GM10847 (cell line): ENCODE measurements around the gene GLIS1.

Experiments used
- POLR2A ChIP-seq: IDR thresholded peaks from 2 replicates; pipeline ENCODE4 v1.6.1; 2011; ENCODE audit not compliant: insufficient read length; ENCODE audit errors: extremely low read depth

GLIS1 gene

DNA sequence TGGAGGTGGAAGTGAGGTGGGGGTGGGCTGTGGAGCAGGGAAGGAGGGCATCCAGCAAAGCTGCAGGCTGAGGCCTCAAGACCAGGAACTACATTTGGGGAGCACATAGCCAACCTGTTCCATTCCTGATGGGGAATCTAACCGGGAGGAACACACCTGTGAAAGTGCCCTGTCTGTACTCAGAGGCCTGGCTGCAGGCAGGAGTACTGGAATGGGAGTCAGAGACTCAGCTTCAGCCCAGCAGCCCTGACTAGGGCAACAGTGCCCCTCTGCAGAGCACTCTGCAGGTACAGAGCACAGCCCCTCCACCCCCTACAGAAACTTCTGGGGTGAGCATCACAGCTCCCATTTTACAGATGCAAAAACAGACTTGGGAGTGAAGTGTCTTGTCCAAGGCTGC is 153.4 kb downstream of the GLIS1 start:
- TF ChIP-seq POLR2A: no peak

DNA sequence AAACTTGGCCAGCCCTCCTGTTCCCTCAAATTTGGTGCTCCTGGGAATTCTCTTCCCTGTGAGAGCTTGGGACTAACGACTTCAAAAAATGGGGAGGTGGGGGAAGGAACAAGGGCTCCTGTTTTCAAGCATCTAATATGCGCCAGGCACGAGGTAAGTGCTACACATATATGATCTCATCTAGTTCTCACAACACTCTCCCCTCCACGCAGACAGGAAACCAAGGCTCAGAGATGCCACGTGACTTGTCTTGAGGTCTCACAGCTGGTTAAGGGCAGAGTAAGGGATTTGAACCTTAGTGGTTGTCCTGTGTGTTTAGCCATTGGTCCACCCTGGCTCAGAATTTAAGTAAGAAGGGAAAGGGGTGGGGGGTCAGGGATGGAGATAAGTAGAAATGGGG is 153.8 kb downstream of the GLIS1 start:
- no peak for TF ChIP-seq POLR2A

DNA sequence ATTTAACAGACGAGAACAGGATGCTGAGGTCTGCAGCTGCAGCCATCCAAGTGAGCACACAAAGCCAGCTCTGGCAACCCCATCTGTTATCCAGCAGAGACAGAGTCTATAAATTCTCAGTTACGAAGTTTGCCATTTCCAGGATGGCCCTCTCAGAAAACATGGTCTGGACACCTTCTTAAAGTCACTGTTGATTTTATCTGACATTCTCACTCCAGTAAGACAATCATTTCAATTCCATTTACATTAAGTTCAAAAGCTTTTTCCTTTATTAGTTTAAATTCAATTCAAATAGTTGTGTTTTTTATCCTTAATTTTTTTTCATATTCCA is 154.2 kb downstream of the GLIS1 start:
- no peak for TF ChIP-seq POLR2A

DNA sequence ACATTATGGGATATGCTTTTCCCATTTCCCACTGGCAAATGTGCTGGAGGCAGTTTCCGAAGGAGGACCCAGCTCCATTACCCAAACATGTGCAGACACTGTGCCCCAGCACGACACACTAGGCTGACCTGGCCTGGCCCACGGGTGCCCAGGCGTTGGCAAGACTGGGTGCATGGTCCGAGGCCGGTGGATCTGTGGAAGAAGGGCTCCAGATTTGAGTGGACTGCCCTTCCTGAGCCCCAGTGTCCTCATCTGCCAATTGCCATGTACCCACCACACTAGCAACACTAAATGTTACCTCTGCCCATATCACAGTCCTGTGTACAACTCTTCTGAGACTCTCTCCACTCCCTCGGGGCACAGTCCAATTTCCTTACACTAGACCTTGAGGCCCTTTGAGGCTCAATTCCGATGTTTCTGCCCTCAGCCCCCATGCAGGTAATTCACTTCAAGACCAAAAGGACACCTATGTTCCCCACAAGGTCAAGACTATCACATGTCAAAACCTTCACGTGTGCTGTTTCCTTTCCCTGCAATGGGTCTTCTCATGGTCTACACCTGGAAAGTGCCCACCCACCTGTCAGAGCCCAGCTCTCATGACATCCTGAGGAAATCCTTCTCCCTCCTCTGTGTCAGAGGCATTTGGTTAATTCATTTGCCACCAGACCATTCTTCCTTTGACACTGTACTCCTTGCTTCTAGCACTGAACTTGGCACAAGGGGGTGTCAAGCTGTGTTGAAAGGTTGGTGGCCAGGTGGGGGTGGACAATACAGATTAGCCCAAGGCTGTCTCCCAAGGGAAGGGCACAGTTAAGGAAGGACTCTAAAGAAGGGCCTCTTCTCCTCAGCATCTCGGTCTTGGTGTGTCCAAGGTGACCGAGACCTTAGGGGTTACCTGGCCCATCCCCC is 154.8 kb downstream of the GLIS1 start:
- no peak for TF ChIP-seq POLR2A

DNA sequence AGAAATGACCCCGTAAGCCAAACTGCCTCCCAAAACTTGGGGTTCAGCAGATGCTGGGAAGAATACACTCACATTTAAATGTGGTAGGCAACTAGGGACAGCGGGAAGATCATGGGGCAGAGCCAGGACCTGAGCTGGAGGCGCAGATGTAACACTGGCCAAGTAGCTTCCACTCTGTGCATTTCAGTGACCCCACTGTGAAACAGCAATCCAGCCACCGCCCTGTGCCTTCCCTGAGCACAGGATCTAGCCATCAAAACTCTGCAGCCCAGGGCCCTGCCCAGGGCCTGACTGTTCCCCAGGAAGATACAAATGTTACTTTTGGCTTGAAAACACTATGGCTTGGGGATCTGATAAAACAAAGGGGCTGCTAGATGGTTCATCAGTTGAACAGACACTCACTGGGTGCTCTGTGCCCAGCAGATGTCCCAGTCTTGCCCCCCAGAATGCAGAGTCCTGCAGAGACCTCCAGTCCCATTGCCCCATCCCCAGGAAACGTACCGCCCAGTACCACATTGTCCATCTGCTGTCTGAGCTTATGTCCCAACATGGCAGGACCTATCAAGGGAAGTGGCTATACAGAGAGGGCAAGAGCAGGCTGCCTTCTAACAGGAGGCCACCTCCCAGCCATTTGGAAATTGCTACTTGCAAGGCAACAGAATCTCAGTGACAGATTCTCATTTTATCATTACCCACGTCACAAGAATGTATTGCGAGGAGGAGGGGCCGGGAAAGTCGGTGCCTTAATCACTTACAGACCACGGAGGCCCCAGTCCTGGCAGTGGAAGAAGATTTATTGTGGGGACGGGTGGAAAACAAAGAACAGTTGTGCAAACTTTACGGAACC is 155.7 kb downstream of the GLIS1 start:
- TF ChIP-seq POLR2A: no peak

DNA sequence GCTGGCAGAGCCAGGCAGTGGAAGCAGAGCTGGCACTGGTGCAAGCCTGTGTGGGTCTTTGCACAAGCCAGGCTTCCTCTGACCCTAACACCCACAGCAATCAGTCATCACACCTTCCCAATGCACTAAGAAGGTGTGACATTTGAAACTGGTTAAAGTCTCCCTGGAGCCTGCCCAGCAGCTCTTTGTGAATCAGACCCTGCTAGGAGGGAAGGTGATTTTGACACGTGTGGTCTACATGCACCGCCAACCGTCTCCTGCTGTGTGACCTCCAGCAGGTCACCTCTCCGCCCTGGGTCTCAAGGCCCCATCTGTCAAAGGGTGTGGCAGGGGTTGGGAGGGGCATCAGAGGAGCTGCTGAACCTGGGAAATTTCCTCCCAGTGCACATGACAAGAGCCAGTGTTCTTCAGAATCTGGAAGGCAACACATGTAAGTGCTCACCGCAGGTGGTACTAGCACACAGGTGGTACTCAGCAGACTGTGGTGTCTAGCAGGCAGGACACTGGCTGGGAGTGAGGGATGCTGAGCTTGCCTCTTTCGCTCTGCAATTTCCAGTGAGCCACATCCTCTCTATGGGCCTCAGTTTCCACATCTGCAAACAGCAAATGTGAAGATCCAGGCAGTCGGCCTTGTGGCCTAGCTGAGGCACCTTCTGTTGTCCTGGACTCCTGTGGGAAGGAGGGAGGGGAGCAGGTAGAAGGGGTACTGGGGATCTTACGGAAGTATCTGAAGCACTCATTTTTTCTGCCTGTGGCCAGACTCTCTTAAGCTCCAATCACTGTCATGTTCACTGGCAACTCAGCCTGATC is 156.5 kb downstream of the GLIS1 start:
- TF ChIP-seq POLR2A: no peak

DNA sequence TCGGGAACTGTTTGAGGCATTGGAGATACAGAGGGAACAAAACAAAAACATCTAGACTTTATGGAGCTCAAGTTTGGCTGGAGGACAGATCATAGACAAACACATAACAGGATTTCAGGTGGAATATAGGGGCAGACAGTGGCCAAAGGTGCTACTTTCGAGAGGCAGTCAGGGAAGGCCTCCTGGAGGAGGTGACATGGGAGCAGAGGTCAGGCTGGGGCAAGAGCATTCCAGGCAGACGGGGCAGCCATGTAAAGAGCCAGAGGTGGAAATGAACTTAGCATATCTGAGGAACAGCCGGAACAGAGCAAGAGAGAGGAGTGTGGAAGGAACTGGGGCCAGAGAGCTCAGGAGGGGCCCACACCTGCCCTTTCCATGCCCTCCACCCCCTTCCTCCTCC is 157.5 kb downstream of the GLIS1 start:
- TF ChIP-seq POLR2A: no peak

DNA sequence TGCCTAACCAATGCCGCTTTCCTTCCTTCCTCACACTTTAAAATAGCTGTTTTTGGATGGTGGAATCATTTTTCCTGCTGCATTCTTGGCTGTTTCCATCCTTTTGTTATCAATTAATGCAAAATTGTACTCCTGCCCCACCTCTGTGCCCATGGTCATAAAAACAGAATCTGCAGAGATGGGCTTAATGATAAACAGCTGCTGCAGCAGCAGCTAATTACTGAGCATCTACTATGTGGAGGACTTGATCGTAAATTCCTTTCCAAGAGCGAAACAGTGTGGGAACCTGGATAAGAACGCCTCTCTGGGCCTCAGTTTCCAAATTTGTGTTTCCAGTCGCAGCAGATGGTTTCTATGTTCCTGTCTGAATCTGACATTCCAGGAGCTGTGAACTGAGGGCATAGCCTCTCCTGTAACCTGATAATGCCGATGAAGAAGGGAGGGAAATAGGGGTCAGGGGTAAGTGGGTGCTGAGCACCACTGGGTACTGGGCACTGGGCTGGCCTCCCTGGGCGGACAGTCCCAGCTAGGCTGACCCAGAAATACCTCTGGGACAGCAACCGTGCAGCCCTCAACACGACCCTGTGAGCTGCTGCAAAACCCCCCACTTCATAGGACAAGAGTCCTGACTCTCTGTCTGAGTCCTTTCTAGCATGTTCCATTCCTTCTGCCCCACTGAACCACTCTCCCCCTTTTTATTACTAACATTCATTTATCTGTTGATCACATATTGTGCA is 158.1 kb downstream of the GLIS1 start:
- no peak for TF ChIP-seq POLR2A

DNA sequence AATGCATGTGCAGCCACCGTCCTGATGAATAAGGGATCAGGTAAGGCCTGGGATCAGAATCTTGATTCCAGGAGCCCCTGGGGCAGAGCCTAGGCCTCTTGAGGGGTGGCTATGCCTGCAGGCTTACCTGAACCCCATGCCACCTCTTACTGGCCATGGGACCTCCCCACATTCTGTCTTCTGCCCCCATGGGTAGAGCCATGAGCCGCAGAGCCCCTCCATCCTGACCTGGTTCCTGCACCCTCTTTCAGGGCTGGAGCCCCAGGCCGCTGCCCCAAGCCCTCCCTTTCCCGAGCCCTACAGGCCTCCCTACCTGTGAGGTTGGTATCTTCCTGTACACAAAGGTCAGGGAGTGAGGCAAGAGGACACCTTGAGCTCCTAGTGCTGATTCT is 159.0 kb downstream of the GLIS1 start:
- TF ChIP-seq POLR2A: no peak

DNA sequence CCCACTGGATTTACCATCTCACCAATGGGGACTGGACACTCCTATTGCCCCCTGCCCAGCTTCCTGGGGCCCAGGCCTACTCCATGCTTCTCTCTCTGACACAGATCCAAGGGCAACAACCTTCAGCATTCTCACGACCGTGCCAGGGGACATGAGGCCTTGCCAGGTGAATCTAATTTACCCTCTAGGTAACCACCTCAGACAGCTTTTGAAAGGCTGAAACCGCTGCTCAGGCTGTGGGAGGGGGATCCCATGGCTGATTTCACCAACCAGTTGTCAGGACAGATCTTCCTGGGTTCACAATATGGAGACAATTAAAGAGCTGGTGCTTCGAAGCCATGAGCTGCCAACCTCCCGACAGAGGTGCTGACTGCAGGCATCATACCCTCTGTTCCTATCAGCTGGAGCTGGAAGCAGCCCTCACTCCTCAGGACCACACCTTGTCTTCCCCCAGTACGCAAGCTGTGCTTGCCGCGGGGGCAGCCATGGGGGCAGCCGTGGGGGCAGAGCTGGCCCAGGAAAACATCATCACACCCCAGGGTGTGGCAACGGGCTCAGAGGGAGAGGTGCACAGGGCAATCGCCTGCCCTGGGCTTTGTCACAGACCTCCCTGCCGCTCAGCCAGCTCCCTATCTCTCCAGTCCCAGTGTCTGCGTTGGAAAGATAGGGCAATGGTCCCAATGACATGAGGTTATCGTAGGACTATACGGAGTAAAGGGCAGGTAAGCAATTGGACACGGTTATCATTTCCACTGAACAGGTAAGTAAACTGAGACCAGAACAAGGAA is 159.5 kb downstream of the GLIS1 start:
- TF ChIP-seq POLR2A: no peak

DNA sequence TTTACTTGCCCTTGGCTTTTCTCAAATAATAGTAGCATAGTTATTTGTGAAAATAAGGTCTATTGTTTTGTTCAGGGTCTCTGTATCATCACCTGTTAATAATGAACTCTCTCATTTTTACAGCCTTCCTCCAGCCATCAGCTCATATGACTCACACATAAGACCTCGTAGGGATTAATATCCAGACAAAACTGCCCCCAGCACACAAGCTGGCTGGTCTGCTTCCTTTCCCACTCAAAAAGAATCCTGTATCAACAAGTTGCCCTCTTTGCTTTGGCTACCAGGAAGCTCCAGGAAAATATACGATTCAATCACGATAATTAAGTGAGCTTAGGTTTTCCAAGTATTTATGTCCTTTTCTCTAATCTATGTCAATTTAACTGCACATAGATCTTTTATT is 160.6 kb downstream of the GLIS1 start:
- TF ChIP-seq POLR2A: no peak

DNA sequence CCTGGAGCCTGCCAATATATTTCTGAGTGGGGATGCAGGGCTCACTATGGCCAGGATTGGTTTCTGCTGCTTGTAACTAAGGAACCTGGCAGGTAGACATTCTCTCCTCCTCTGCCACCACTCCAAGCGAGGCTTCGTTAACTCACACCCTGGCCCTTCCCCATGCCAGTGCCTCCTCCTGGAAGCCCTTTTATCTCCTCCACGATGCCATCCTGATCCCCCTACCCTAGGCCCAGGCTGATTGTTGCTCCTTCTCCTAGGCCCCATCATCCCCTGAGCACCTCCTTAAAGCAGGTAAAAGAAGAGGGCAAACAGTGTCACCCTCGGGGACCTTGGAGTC is 161.2 kb downstream of the GLIS1 start:
- no peak for TF ChIP-seq POLR2A

DNA sequence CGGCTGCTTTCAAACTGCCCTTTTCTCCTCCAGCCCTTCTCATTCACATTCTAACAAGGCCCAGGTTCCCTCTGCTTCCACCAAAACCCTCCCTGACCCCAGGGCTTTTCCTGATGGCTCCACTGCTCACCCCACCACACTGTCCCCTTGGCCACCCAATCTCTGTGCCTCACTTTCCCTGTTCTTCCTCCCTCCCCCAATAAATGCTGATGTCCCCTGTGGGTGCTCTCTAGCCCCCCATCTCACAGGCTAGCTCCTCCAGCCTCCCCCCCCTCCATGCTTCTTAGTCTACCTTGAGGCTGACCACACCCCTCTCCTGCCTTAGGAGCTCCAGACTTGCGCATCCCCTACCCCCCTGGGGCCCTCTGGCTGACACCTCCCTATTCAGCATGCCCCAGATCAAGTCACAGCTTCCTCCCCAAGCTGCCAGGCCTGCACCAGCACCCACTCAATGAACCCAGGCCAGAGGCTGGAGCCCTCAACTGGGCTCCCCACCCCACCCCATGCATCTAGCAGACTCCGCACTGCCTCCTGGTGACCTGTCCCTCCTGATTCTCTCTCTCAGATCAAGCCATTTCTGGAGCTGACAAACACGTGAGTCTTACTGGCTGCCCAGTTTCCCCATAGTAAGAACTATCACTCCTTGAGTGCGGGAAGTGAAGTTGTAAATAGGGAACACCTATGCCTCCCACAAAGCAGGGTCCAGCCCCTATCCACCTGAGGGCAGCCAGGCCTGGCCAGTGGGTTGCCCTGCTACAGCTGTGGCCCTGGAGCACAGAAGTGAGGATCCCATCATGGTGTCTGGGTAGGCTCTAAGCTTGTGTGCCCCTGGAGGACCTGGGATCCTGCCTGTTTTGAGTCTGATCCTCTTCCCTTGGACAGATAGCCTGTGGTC is 161.9 kb downstream of the GLIS1 start:
- no peak for TF ChIP-seq POLR2A
